Right lobe of liver (tissue), 4 donors: Measurements from ENCODE around the gene ARPP21.

Source experiments
- CTCF ChIP-seq, 4 donors: fragments of 200-600 bp in 3 of 4; fragments of 450-650 bp in 1 of 4; IDR thresholded peaks; one replicate each; pipeline versions ENCODE4 v1.5.1 to v1.8.0; 2016 to 2022; ENCODE audit warnings: antibody characterized with exemption in 4 of 4, mild to moderate bottlenecking in 2 of 4
- POLR2A ChIP-seq: fragments of 450-650 bp; IDR thresholded peaks from one replicate; pipeline ENCODE4 v1.6.1; 2017; ENCODE audit warnings: antibody characterized with exemption, mild to moderate bottlenecking
- donor health status: DM: no; HTN: no; CAD: no.
- donor health status: DM: no; HTN: no; CAD: no.
- donor health status: DM: no; HTN: yes; CAD: no.

GRCh38 chr3:35649405-35649804, 10.1 kb downstream of the ARPP21 start:
- TF ChIP-seq CTCF (IDR thresholded peaks at IDR 0.05): no peak
- TF ChIP-seq POLR2A: no peak
